NCI-H526 treated with DMSO at 0.1 percent for 48 hours (cell line): ENCODE data around the gene IGFN1.

Experiments used
- DNase-seq: peaks from one replicate; lab custom pipeline; 2025; lab: John Stamatoyannopoulos, UW

IGFN1 gene

GRCh38 chr1:201185123-201185453 is 5.5 kb upstream of the IGFN1 start:
- DNase-seq, result no peak

GRCh38 chr1:201185527-201186128 is 5.0 kb upstream of the IGFN1 start:
- DNase-seq, result no peak

GRCh38 chr1:201186192-201186591 is 4.4 kb upstream of the IGFN1 start:
- no peak for DNase-seq

- DNase-seq, result no peak
Observed at GRCh38 chr1:201189085-201189484, 1.5 kb upstream of the IGFN1 start.

- DNase-seq, result no peak
Observed at GRCh38 chr1:201190005-201190404, 619 bp upstream of the IGFN1 start.

- DNase-seq, result no peak
Observed at GRCh38 chr1:201191653-201192260, 1.1 kb downstream of the IGFN1 start.

GRCh38 chr1:201192261-201192788 is 1.7 kb downstream of the IGFN1 start:
- no peak for DNase-seq

GRCh38 chr1:201194046-201194445 is 3.4 kb downstream of the IGFN1 start:
- no peak for DNase-seq

GRCh38 chr1:201198598-201198997 is 8.0 kb downstream of the IGFN1 start:
- DNase-seq, result no peak

GRCh38 chr1:201205036-201205435 is 14.4 kb downstream of the IGFN1 start:
- DNase-seq, result no peak

- no peak for DNase-seq
Observed at GRCh38 chr1:201206176-201206575, 15.6 kb downstream of the IGFN1 start.

- no peak for DNase-seq
Observed at GRCh38 chr1:201207046-201207445, 16.4 kb downstream of the IGFN1 start.

GRCh38 chr1:201208236-201208635 is 17.6 kb downstream of the IGFN1 start:
- no peak for DNase-seq

GRCh38 chr1:201212056-201212455 is 21.4 kb downstream of the IGFN1 start:
- DNase-seq, result no peak

- DNase-seq, result no peak
Observed at GRCh38 chr1:201212461-201213055, 21.9 kb downstream of the IGFN1 start.

GRCh38 chr1:201213106-201213770 is 22.6 kb downstream of the IGFN1 start:
- no peak for DNase-seq

GRCh38 chr1:201213926-201214325 is 23.3 kb downstream of the IGFN1 start:
- no peak for DNase-seq

GRCh38 chr1:201214461-201214860 is 23.8 kb downstream of the IGFN1 start:
- DNase-seq, result no peak

- no peak for DNase-seq
Observed at GRCh38 chr1:201214886-201215285, 24.3 kb downstream of the IGFN1 start.

GRCh38 chr1:201215531-201216357 is 25.1 kb downstream of the IGFN1 start:
- no peak for DNase-seq

- DNase-seq, result no peak
Observed at GRCh38 chr1:201216395-201217085, 25.9 kb downstream of the IGFN1 start.

GRCh38 chr1:201217146-201217545 is 26.5 kb downstream of the IGFN1 start:
- DNase-seq, result no peak
